GOT3 (cell line): ENCODE results near the gene CGAS.
"Not testable (repeated sequence)": the region's sequence is repeated elsewhere in the genome, so short reads cannot be mapped to it uniquely, and the experiment has no call there.

Experiments
- DNase-seq: peaks from one replicate; lab custom pipeline; 2025; ENCODE audit warnings: mixed read lengths; lab: John Stamatoyannopoulos, UW

Gene CGAS

DNA sequence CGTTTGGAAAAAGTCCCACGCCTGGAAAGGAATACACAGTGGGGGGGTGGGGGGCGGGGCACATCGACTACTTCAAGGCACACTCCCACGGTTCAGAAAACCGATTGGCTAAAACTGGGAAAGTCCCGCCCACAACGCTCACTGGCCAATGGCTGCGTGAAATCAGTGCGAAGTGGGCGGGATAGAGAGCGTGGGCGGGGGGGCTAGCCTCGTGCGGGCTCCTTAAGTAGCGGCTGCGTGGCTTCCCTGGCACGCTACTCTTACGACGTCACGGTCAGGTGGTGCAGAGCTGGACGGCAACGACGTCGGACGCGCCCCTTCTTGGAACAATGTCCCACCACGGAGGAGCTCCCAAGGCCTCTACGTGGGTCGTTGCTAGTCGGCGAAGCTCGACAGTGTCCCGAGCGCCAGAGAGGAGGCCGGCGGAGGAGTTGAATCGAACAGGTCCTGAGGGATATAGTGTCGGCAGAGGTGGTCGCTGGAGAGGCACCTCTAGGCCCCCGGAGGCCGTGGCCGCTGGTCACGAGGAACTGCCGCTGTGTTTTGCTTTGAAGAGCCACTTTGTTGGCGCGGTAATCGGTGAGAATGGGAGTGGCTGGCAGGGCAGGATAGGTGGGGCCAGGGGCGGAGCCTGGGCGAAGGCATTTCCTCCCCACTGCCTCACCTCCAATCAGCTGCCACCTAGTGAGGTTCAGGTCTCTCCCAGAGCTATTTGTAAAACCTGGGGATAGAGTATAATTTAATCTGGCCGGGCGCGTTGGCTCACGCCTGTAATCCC is 57.3 kb downstream of the CGAS start, which contains the start of gene DDX43:
TSS of gene DDX43 (plus strand) at position 252 of the 778 bp plus-strand sequence. CDS start at position 330, 78 bp downstream.
- no peak for DNase-seq

GRCh38 chr6:73393278-73393677 is 58.8 kb downstream of the CGAS start:
- no peak for DNase-seq

GRCh38 chr6:73392188-73392587 is 59.9 kb downstream of the CGAS start:
- DNase-seq, result not testable (repeated sequence)

GRCh38 chr6:73391675-73392074 is 60.4 kb downstream of the CGAS start:
- no peak for DNase-seq

- DNase-seq, result no peak
These were observed 62.2 kb downstream of the CGAS start for GRCh38 chr6:73389854-73390253.

- peak; percentile 13 for DNase-seq
These were observed 63.1 kb downstream of the CGAS start for GRCh38 chr6:73388800-73389512.

DNA sequence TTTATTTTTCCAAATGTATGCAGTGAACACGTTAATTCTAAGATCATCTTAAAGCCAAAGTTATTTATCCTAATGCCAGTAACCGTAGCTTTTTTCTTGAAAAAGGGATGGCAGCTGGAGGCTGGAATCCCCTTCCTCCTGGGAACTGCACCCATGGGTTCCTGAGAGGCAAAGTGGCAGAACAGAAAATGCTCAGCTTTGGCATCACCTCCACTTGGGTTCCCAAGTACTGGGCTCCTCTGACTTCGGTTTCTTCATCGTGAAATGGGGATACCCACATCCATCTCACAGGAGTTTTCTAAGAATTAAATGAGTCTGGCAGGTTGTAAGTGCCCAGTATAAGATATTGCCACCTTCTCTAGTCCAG is 63.7 kb downstream of the CGAS start:
- no peak for DNase-seq

DNA sequence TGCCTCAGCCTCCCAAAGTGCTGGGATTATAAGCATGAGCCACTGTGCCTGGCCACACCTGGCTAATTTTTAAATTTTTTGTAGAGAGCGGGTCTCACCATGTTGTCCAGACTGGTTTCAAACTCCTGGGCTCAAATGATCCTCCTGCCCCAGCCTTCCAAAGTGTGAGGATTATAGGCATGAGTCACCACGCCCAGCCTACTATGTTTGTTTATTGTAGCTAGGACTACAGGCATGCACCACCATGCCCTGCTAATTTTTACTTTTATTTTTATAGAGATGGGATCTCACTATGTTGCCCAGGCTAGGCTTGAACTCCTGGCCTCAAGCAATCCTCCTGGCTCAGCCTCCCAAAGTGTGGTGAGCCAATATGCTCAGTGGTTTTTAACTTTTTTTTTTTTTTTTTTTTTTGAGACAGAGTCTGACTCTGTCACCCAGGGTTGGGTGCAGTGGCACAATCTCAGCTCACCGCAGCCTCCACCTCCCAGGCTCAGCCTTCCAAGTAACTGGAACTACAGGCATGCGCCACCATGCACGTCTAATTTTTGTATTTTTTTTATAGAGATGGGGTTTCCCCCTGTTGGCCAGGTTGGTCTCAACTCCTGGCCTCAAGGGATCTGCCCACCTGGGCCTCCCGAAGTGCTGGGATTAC is 69.5 kb downstream of the CGAS start:
- DNase-seq, result no peak

- DNase-seq, result not testable (repeated sequence)
These were observed 70.6 kb downstream of the CGAS start for GRCh38 chr6:73381531-73381930.

- DNase-seq, result no peak
These were observed 74.9 kb downstream of the CGAS start for GRCh38 chr6:73377225-73377624.

GRCh38 chr6:73375216-73375615 is 76.9 kb downstream of the CGAS start:
- no peak for DNase-seq
